HG02938 (cell line): ENCODE data around the gene DIS3.
"Not testable (repeated sequence)": the region's sequence is repeated elsewhere in the genome, so short reads cannot be mapped to it uniquely, and the experiment has no call there.

ENCODE experiments used
- ATAC-seq: cut with Tn5 transposase; IDR thresholded peaks from one replicate; pipeline ENCODE4 v1.9.1; 2021; ENCODE audit warnings: mild to moderate bottlenecking, moderate library complexity; ENCODE audit not compliant: unreplicated experiment

Gene DIS3

DNA sequence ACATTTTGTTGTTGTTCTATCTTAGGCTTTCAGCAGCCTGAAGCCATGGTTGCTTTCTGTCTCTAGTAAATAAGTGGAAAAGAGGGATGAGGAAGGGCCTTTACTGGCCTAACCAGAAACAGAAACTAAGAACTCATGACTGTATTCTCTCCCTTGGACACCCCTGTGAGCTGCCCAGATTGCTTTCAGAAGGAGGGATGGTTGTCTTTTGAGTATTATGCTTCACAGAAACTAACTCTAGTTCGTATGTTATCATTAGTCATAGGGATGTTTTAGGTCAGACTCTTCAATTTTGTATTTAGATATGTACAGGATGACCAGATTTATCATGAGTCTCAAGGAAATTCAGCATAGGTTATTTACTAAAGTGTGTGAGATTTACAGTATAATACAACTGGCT is 36.4 kb downstream of the DIS3 start:
- no peak for ATAC-seq

GRCh38 chr13:72740015-72740414 is 41.7 kb downstream of the DIS3 start:
- no peak for ATAC-seq

- no peak for ATAC-seq
These were observed 44.7 kb downstream of the DIS3 start for GRCh38 chr13:72737033-72737432.

DNA sequence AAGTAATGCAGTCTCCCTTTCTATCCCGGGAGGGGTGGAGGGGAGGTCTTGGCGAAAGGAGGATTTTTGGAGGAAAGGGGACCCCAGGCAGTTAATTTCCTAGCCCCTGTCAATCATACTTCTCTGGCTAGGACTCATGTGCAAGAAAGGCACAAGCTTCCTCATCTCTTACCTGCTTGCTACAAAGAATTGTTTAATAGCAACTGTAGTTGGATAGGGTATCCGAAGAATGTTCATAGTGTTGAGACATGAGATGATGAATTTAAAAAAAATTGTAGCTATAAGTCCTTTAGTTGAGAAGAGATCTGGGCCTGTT is 53.5 kb downstream of the DIS3 start:
- ATAC-seq, result no peak

DNA sequence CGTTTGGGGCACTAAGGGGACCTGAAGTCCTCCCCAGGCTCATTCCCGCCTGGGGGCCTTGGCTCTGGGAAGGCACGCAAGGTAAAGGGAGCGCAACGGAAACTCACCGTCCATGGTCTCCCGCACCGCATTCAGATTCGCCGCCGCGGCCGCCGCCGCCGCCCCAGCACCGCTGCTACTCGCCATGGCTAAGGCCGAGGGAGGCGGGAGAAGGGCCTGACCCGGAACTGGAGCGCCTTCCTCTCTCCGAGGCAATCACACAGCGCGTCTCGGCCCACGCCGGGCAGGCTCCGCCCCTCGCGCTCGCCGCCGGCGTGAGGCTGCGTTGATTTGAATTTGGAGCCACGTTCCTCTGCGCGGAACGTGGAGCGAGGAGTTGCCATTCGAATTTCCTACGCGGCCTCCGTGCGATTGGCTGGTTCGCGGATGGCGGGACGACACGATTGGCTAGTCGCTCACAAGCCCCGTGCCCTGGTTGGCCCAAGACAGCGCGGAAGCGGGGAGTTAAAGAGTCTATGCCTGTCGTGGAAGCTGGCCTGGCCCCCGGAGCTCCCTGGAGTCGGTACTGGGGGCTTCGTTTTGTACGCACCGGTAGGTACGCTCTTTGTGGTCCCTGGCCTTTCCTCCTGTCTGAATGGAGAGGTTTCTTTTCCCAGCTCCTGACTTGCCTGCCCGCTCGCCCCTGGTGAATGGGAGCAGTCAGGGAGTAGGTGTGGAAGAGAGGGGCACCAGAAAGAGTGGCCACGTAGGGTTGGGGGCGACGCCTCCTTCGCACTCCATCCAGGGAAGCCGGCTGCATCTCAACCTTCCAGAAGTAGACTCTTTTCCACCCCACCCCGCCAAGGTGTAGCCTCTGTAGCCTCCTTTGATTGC is 54.0 kb downstream of the DIS3 start, which contains the start of the genes BORA and MZT1:
BORA (plus strand) TSS at position 507 of the 873 bp plus-strand sequence. CDS start 1,018 bp downstream, outside the sequence.
MZT1 (minus strand) TSS at position 213 of the 873 bp plus-strand sequence; CDS start at position 186, 27 bp downstream.
- ATAC-seq, result peak; percentile 94

GRCh38 chr13:72726726-72727416 is 54.8 kb downstream of the DIS3 start:
- peak; percentile 35 for ATAC-seq

- ATAC-seq, result not testable (repeated sequence)
These were observed 55.5 kb downstream of the DIS3 start for GRCh38 chr13:72726185-72726584.

GRCh38 chr13:72716776-72717175 is 64.9 kb downstream of the DIS3 start:
- ATAC-seq, result no peak
